HG03521 (cell line): ENCODE measurements around the gene EMX2.

Experiments
- ATAC-seq: cut with Tn5 transposase; IDR thresholded peaks from one replicate; pipeline ENCODE4 v1.9.1; 2021; ENCODE audit warnings: mild to moderate bottlenecking, moderate library complexity; ENCODE audit not compliant: unreplicated experiment

The EMX2 gene

GRCh38 chr10:117531371-117532002, 11.1 kb upstream of the EMX2 start:
- no peak for ATAC-seq

DNA sequence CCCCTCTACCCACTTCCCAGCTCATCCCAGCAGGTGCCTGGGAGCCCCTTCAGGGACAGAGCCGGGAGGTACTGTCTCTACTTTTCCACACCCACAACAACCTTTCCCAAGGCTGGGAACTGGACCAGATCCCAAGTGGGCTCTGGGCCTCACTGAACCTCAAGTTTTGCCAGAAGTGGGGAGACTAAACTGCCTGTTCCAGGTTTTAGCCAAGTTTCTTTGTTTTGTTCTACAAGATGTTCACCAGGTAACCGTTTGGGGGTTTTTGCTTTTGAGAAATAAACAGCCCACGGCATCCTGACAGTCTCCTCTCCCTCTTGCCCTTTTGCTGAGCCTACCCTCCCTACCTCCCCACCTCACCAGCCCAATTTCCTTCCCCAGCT, 10.6 kb upstream of the EMX2 start:
- ATAC-seq, result no peak

GRCh38 chr10:117532451-117533107, 10.0 kb upstream of the EMX2 start:
- no peak for ATAC-seq

- no peak for ATAC-seq
Observed at GRCh38 chr10:117533507-117534281, 8.9 kb upstream of the EMX2 start.

- no peak for ATAC-seq
Observed at GRCh38 chr10:117534321-117535297, 7.9 kb upstream of the EMX2 start.

DNA sequence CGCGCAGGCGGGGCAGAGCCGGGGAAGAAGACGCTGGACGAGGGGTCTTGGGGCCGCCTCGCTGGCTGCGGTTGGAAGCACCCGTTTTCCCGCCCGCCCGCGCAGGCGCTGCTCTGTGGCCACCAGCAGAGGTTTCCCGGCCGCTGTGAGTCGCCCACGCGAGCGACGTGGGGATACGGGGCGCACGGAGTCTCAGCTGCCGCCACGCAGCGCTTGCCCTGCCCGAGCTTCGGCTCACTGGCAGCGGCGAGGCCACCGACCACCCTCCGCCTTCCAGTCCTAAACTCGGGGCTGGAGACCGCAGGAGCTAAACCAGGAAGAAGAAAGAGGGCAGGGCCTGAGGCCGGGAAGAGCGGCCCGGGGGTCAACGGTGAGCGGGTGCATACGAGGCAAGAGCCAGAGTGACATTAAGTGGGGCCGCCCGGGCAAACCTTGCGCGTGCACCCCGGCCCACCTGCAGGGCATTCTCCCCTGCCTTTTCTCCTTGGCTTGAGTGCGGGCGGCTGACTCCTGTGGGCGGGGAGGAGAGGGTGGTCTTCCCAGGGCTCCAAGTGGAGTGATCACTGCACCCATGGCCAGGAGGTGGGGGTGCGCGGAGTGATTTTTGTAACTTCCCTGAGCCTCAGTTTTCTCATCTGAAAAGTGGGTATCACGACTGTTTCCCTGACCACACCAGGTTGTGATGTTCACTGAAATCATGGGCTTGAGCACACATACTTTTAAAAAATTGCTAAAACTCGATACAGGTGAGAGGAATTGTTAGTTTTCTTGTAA, 7.1 kb upstream of the EMX2 start:
- ATAC-seq, result no peak

DNA sequence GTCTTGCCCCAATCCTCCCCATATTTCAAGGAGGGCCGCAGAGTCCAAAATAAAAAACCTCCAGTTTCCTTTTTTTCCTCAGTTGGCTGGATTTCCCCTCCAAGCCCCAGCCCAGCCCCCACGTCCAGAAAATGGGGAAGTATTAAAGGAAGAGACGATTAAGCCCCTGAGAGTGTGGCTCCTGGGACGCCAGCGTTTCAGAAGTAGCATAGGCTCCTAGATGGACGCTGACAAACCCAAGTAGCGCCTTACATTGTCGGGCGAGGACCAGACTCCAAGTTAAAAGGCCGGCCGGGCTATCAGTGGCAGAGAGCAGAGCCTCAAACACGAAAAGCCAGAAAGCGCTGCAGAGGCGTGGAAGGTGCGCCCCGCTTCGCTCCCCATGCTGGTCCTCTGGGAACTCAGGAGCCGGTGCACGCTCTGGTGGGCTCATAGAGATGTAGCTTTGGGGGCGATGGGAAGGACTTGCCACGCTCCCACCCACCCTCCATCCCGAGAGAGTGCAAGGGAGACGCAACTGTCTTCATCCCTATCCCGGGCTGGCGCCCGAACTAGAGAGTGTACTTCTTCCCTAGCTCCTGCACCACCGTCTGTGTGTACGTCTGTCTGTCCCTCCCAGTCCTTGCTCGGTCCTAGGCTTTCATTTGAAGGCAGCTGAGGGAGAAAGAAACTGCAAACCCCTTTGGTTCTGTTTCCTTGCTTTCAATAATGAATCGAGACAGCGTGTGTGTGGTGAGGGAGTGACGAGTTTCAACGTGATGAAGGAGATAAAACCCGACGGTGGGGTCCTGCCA, 6.3 kb upstream of the EMX2 start:
- no peak for ATAC-seq

DNA sequence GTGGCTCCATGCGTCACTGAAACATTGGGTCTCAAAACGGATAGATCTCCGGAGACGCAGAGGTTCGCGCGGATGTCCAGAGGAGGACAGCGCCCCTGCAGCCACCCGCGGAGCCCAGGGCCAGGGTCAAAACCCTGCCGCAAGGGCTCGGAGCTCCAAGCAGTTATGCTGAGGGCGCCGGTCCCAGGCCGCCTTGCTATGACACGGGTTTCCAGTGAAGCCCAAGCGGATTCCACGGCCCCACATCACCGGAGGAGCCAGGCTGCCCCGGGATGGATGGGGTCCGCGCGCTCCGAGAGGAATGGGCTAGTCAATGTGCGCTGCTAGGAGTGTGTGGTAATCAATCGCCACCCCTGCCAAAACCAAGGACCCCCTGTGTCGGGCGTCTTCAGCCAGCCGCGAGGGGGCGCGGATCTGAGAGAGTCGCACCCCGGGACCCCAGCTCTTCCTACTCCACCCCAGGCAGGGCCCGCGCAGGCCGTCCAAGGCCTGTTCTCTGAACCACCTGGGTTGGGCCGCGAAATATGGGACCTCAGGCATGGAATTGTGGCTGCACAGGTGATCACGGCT, 5.6 kb upstream of the EMX2 start:
- no peak for ATAC-seq

DNA sequence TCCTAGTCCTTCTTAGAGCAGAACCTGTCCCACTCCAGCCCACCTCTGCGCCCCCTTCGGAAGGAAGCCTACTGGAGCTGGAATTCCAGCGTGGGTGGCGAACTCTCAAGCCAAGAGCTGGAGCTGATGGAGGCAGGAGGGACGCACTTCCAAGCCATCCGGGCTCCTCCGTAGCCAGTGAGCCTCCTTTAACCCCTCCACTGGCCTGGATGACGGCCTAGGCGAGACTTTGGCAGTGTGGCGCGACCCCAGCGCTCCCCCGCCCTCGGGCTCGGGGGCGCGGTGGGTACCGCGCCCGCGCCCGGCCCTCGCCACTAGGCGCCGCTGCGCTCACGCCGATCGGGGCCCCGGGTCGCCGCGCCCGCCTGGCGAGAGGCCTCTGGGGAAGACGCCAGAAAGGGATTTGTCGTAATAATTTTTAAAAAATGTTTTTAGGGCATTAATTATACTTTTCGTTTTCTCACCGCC, 5.1 kb upstream of the EMX2 start:
- ATAC-seq, result no peak

DNA sequence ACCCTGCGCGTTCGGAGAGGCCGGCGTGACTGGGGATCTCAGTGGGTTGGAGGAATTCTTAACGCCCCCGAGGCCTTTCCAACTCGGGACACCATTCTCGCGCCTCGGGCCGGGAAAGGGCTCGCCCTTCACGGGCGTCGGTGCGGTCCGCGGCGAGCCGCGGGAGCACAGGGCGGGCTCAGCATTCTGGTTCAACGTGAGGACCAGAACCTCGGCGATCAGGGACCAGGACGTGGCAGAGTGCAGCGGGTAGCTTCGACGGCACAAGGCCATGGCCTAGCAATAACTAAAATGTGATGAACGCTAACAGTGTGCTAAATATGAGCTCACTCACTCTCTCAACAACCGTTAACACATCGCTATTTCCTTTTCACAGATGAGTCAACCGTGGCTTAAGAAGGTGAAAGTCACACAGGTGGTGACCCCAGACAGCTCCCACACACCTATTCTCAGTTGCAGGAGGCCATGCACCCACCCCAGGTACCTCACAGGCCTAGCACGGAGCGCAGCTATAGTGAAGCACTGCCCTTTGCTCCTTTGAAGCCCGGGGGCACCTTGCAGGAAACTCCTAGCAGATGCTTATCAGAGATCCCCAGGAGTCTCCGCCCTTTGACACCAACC, 4.5 kb upstream of the EMX2 start:
- ATAC-seq, result peak; percentile 58

DNA sequence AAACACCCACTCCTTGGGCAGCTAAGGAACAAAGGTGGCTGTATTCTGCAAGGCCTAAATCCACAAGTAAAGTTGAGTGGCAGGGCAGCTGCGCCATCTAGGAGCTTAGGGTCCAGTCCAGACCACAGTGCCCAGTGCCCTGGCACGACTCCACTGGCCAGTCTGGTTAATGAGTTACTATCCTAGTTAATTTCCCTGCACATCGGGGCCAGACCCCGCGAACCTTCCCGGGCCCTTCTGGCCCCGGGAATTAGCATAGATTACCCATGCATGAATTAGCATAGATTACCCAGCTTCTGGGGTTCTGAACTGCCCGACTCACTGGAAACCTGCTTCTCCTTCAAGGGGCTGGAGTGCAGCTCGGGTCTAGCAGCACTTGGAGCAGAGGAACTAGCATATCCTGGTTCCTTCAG, 3.2 kb upstream of the EMX2 start:
- no peak for ATAC-seq

DNA sequence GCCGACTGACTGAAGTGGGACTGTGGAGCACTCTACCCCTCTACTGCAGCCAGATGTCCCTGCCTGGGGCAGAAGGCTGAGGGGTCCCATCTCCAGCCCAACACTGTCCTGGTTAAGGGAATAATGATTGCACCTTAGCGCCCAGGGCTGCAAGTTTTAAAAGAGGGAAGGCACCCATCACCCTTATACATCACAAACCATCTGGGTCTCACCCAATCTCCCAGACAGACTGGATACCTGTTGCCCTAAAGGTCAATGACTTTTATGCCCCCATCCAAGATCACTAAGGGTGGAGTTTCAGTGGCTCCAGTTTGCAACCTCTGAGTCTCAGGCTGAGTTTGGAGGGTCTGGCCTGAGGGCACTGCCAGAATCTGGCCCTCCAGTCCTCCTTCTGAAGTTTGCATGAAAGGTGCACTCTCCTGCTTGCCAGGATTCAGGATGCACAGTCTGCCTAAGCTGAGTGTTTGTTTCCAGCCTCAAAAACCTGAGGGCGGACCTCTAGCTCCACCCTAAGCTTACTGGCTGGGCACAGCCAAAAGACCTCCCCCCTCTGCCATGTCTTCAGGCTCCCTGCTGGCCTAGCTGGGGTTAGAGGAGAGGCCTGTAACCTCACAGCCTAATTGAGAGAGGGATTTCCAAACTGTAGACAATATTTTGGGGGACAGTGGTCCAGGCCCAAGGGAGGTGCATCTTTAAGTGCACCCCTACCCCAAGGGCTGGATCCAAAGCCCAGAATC, 2.5 kb upstream of the EMX2 start:
- no peak for ATAC-seq

DNA sequence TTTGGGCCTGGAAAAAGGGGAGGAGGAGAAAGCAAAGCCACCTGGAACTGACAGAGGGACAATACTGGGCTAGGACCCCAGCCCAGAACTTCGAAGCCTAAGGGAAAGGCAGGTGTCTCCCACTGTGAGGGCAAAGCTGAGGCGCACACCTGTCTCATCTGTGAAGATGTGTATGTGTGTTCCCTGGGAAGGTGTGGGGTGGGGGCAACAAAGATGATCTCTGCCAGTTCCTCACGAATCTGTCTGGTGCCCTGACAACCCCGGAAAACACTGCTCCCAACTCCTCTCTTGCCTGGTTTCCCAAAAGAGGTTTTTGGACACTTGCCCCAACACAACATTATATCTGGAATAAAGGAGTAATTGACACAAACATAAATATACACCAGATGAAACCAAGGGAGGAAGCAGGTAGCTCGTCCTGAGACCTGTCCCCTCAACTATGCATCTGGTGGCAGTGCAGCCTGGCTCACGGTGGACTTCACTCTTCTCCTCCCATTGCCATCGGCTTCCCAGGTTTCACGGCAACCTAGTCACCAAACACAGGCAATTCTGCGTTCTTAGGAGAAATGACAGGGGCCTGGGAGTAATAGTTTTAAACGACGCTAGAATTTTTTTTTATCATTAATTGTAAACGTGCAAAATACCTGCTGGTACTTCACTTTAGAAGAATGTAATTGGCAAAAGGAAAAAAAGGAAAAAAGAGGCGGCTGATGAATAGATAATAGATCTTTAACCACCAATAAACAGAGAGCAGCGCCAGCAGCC, 1.7 kb upstream of the EMX2 start:
- no peak for ATAC-seq

DNA sequence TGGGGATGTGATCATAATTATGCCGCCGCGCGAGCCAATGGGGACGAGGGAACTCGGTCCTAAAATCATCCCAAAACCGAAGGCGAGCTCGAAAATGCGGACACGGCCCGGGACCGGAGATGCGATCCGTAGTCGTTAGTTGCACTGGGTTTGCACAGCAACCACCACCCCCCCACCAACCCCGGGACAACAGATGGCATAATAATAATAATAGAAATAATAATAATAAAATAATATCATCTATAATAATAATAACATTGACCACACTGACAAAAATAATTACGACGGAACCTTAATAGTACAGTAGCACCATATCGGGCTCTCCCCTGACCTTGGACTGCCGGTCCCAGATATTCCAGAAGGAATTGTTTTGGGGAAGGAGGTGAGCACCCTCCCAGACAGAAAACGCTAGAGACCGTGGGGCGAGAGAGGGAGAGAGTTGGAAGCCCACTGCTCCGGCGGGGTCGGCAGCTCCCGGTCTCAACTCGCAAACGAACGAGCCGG, 1.1 kb upstream of the EMX2 start:
- ATAC-seq, result no peak

GRCh38 chr10:117541909-117542705, 439 bp upstream of the EMX2 start:
- no peak for ATAC-seq
